Tibial nerve (tissue), 4 donors: ENCODE measurements around the gene PNMA1. TPM values are rescaled to one million over a fixed set of nuclear protein-coding genes. Genes with fewer than 3 reads are reported as not detected.

Source experiments
- DNase-seq, 2 donors: peaks; one replicate each; pipeline ENCODE4 v3.0.0-alpha.2; 2019; ENCODE audit warnings: low spot score in 2 of 2
- H3K27ac ChIP-seq, 4 donors: fragments of 200-600 bp; sonication (generic) in 3 of 4; one replicate each; pipeline ENCODE4 v1.5.1; 2017 to 2019; ENCODE audit warnings: mild to moderate bottlenecking in 1 of 4
- H3K27me3 ChIP-seq, 2 donors: fragments of 200-600 bp; sonication (generic) in 1 of 2; one replicate each; pipeline versions ENCODE4 v1.5.1 to v1.6.0; 2017 to 2019
- H3K36me3 ChIP-seq, 3 donors: fragments of 200-600 bp; sonication (generic); one replicate each; pipeline ENCODE4 v1.5.1; 2018 to 2019
- H3K4me1 ChIP-seq, 4 donors: fragments of 200-600 bp; sonication (generic) in 3 of 4; one replicate each; pipeline ENCODE4 v1.5.1; 2017 to 2019
- H3K4me3 ChIP-seq, 4 donors: fragments of 200-600 bp; sonication (generic) in 3 of 4; one replicate each; pipeline ENCODE4 v1.5.1; 2017 to 2019; ENCODE audit warnings: mild to moderate bottlenecking in 1 of 4, moderate library complexity in 1 of 4
- H3K9me3 ChIP-seq, 4 donors: fragments of 200-600 bp; sonication (generic) in 3 of 4; one replicate each; pipeline ENCODE4 v1.5.1; 2017 to 2019
- CTCF ChIP-seq, 5 experiments: fragments of 200-600 bp in 3 of 5; fragments of 450-650 bp in 2 of 5; sonication (generic) in 3 of 5; IDR thresholded peaks; one replicate each; pipeline ENCODE4 v1.5.1; 2016 to 2019; ENCODE audit warnings: antibody characterized with exemption in 5 of 5, mild to moderate bottlenecking in 3 of 5, moderate library complexity in 2 of 5
- EP300 ChIP-seq, 2 donors: sonication (generic); formaldehyde crosslinking; IDR thresholded peaks; one replicate each; pipeline ENCODE4 v1.6.1; 2017; ENCODE audit warnings: antibody characterized with exemption in 2 of 2, mild to moderate bottlenecking in 1 of 2
- POLR2A ChIP-seq, 2 donors: fragments of 450-650 bp; IDR thresholded peaks; one replicate each; pipeline ENCODE4 v1.6.1; 2017; ENCODE audit warnings: antibody characterized with exemption in 2 of 2, mild to moderate bottlenecking in 2 of 2, moderate library complexity in 2 of 2
- WGBS, 2 donors: methylation state at CpG; one replicate each; pipeline ENCODE4 v1.1.5; 2018; 5-methylcytosine and 5-hydroxymethylcytosine counted together
- total RNA-seq, 4 donors: library from RNA; depleted of rRNA; stranded (reverse); fragments of >200 nt; gene quantifications; one replicate each; pipeline ENCODE4 v1.1.0, GENCODE V29; 2016

PNMA1 gene
- total RNA-seq, 4 donors from 2014 or later: 21.2 to 43.5 (median 34.2) TPM

GRCh38 chr14:73753887-73754795 lies 40.0 kb upstream of the PNMA1 start:
- Histone ChIP-seq H3K9me3 (no peaks in the 10 kb centered on the region), H3K27ac (peak overlapping the region; percentile 60 to 99 (median 98)), H3K36me3 (no peaks in the 10 kb centered on the region), H3K27me3 (no peaks in the 10 kb centered on the region), H3K4me3 (peak overlapping the region; percentile 6 to 36 (median 22)), H3K4me1 (peaks cover 0 to 99% (median 96%) of the 10 kb centered on the region in 4 donors)
- WGBS, 2 donors: 14 to 17% methylated on average over 12 to 14 of the region's 14 CpGs
- TF ChIP-seq POLR2A (IDR thresholded peaks at IDR 0.05): no peak
- TF ChIP-seq EP300 (IDR thresholded peaks at IDR 0.05): peak in 1 of 2 donors; percentile 10
- DNase-seq: no peak

- Histone ChIP-seq H3K4me1 (peaks cover 0 to 100% (median 99%) of the 10 kb centered on the region in 4 donors), H3K27me3 (no peaks in the 10 kb centered on the region), H3K36me3 (no peaks in the 10 kb centered on the region), H3K27ac (peak overlapping the region; percentile 60 to 99 (median 98)), H3K9me3 (no peaks in the 10 kb centered on the region), H3K4me3 (peak overlapping the region in 2 of 4 donors; percentile 24 to 36)
- WGBS, 2 donors: 24 to 26% methylated on average over 9 of the region's 9 CpGs
- DNase-seq: no peak
- TF ChIP-seq POLR2A (IDR thresholded peaks at IDR 0.05): no peak
- TF ChIP-seq EP300 (IDR thresholded peaks at IDR 0.05): peak; percentile 23 to 75
Measured at GRCh38 chr14:73753124-73753886, 39.1 kb upstream of the PNMA1 start.

GRCh38 chr14:73752297-73752992 lies 38.3 kb upstream of the PNMA1 start:
- no peak for DNase-seq
- no peaks in the 10 kb centered on the region for H3K27me3 ChIP-seq
- peak overlapping the region; percentile 60 to 99 (median 98) for H3K27ac ChIP-seq
- no peaks in the 10 kb centered on the region for H3K9me3 ChIP-seq
- TF ChIP-seq EP300 (IDR thresholded peaks at IDR 0.05): no peak
- peak; percentile 18 to 45 (median 33) for TF ChIP-seq CTCF (IDR thresholded peaks at IDR 0.05)
- no peak for TF ChIP-seq POLR2A (IDR thresholded peaks at IDR 0.05)
- H3K4me3 ChIP-seq: no peak overlapping the region
- WGBS, 2 donors: 21 to 42% methylated on average over 7 of the region's 7 CpGs
- no peaks in the 10 kb centered on the region for H3K36me3 ChIP-seq
- H3K4me1 ChIP-seq: peaks cover 0 to 100% (median 99%) of the 10 kb centered on the region in 4 donors

GRCh38 chr14:73751157-73751691 lies 37.0 kb upstream of the PNMA1 start:
- peak overlapping the region in 3 of 4 donors; percentile 97 to 99 (median 99) for H3K27ac ChIP-seq
- no peak for DNase-seq
- H3K4me3 ChIP-seq: no peak overlapping the region

GRCh38 chr14:73750531-73750901 lies 36.3 kb upstream of the PNMA1 start:
- H3K36me3 ChIP-seq: no peaks in the 10 kb centered on the region
- H3K27me3 ChIP-seq: no peaks in the 10 kb centered on the region
- no peak for TF ChIP-seq EP300 (IDR thresholded peaks at IDR 0.05)
- no peak for TF ChIP-seq CTCF (IDR thresholded peaks at IDR 0.05)
- TF ChIP-seq POLR2A (IDR thresholded peaks at IDR 0.05): no peak
- H3K9me3 ChIP-seq: no peaks in the 10 kb centered on the region
- DNase-seq: no peak
- H3K4me3 ChIP-seq: no peak overlapping the region
- H3K4me1 ChIP-seq: peaks cover 0 to 100% (median 99%) of the 10 kb centered on the region in 4 donors
- 41 to 48% methylated on average over 3 of the region's 3 CpGs for WGBS, 2 donors
- H3K27ac ChIP-seq: peak overlapping the region in 3 of 4 donors; percentile 97 to 99 (median 99)

More at GRCh38 chr14:73751157-73751691, 37.0 kb upstream of the PNMA1 start:
- Histone ChIP-seq H3K4me1 (peaks cover 0 to 100% (median 99%) of the 10 kb centered on the region in 4 donors), H3K36me3 (no peaks in the 10 kb centered on the region), H3K27me3 (no peaks in the 10 kb centered on the region), H3K9me3 (no peaks in the 10 kb centered on the region)
- WGBS, 2 donors: 36 to 71% methylated on average over 6 to 7 of the region's 7 CpGs
- TF ChIP-seq CTCF (IDR thresholded peaks at IDR 0.05): no peak
- TF ChIP-seq EP300 (IDR thresholded peaks at IDR 0.05): no peak
- TF ChIP-seq POLR2A (IDR thresholded peaks at IDR 0.05): no peak
